HG03442 (cell line): Measurements from ENCODE around the gene ZNF410.
"Not testable (repeated sequence)": the region's sequence is repeated elsewhere in the genome, so short reads cannot be mapped to it uniquely, and the experiment has no call there.

Source experiments
- ATAC-seq: cut with Tn5 transposase; IDR thresholded peaks from one replicate; pipeline ENCODE4 v1.9.1; 2021; ENCODE audit warnings: mild to moderate bottlenecking, moderate library complexity; ENCODE audit not compliant: unreplicated experiment

The ZNF410 gene

GRCh38 chr14:73884438-73885190 lies 2.0 kb upstream of the ZNF410 start:
- ATAC-seq = no peak

- no peak for ATAC-seq
Observed at GRCh38 chr14:73887318-73887616, 608 bp downstream of the ZNF410 start.

- ATAC-seq = no peak
Observed at GRCh38 chr14:73887694-73888459, 1.2 kb downstream of the ZNF410 start.

- ATAC-seq = no peak
Observed at GRCh38 chr14:73888460-73888725, 1.7 kb downstream of the ZNF410 start.

- no peak for ATAC-seq
Observed at GRCh38 chr14:73888971-73889370, 2.3 kb downstream of the ZNF410 start.

GRCh38 chr14:73889376-73889775 lies 2.7 kb downstream of the ZNF410 start:
- ATAC-seq = no peak

GRCh38 chr14:73894180-73894687 lies 7.6 kb downstream of the ZNF410 start:
- not testable (repeated sequence) for ATAC-seq

GRCh38 chr14:73895939-73896338 lies 9.3 kb downstream of the ZNF410 start:
- no peak for ATAC-seq

- ATAC-seq = no peak
Observed at GRCh38 chr14:73896521-73896920, 9.9 kb downstream of the ZNF410 start.

GRCh38 chr14:73903028-73903427 lies 16.4 kb downstream of the ZNF410 start:
- no peak for ATAC-seq

GRCh38 chr14:73909681-73910080 lies 23.0 kb downstream of the ZNF410 start:
- ATAC-seq = no peak

GRCh38 chr14:73913256-73913655 lies 26.6 kb downstream of the ZNF410 start:
- no peak for ATAC-seq

GRCh38 chr14:73916324-73916723 lies 29.7 kb downstream of the ZNF410 start:
- no peak for ATAC-seq

- not testable (repeated sequence) for ATAC-seq
Observed at GRCh38 chr14:73919457-73919856, 32.8 kb downstream of the ZNF410 start.

- ATAC-seq = no peak
Observed at GRCh38 chr14:73924337-73924736, 37.7 kb downstream of the ZNF410 start.

GRCh38 chr14:73935666-73936065 lies 49.0 kb downstream of the ZNF410 start:
- ATAC-seq = no peak

- no peak for ATAC-seq
Observed at GRCh38 chr14:73936548-73936947, 49.9 kb downstream of the ZNF410 start.

GRCh38 chr14:73937012-73937411 lies 50.4 kb downstream of the ZNF410 start:
- no peak for ATAC-seq

GRCh38 chr14:73942180-73942579 lies 55.5 kb downstream of the ZNF410 start:
- ATAC-seq = no peak

- no peak for ATAC-seq
Observed at GRCh38 chr14:73943083-73943482, 56.4 kb downstream of the ZNF410 start.

- ATAC-seq = no peak
Observed at GRCh38 chr14:73944432-73945158, 57.9 kb downstream of the ZNF410 start.

- no peak for ATAC-seq
Observed at GRCh38 chr14:73945159-73945670, 58.6 kb downstream of the ZNF410 start.
